Esophagus squamous epithelium (tissue), 4 donors: ENCODE data around the gene PTGES3L.

Experiments used
- POLR2A ChIP-seq, 4 donors: fragments of 450-650 bp; IDR thresholded peaks; one replicate each; pipeline ENCODE4 v1.6.1; 2017; ENCODE audit warnings: antibody characterized with exemption in 4 of 4, mild to moderate bottlenecking in 4 of 4, moderate library complexity in 3 of 4
- TF ChIP-seq, protein P1 (sequence below), 6 experiments: fragments of 450-650 bp in 4 of 6; fragments of 200-600 bp in 2 of 6; sonication (generic) in 2 of 6; IDR thresholded peaks; one replicate each; pipeline ENCODE4 v1.5.1; 2016 to 2019; ENCODE audit warnings: antibody characterized with exemption in 6 of 6, mild to moderate bottlenecking in 4 of 6, moderate library complexity in 4 of 6

DNA sequence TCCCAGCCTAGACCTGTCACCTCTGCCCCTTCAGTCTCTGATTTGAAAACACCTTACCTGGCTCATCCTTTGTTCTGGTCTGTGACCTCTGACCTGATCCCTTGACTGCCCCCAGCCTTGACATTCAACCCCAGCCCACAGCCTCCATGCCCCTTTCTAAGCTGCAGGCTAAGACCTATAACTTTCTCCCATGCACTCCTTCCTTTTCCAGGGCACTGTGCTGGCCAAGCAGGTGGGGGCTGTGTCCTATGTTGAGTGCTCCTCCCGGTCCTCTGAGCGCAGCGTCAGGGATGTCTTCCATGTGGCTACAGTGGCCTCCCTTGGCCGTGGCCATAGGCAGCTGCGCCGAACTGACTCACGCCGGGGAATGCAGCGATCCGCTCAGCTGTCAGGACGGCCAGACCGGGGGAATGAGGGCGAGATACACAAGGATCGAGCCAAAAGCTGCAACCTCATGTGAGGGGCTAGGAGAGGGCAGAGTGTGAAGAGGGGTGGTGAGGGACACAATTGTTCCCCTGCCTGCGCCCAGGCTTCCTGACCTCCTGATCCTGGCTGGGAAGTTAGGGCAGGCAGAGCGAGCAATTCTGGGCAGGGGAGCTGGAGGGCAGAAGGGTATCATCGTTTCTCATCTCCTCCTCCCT, 48.5 kb upstream of the PTGES3L start:
- TF ChIP-seq, protein P1, sequence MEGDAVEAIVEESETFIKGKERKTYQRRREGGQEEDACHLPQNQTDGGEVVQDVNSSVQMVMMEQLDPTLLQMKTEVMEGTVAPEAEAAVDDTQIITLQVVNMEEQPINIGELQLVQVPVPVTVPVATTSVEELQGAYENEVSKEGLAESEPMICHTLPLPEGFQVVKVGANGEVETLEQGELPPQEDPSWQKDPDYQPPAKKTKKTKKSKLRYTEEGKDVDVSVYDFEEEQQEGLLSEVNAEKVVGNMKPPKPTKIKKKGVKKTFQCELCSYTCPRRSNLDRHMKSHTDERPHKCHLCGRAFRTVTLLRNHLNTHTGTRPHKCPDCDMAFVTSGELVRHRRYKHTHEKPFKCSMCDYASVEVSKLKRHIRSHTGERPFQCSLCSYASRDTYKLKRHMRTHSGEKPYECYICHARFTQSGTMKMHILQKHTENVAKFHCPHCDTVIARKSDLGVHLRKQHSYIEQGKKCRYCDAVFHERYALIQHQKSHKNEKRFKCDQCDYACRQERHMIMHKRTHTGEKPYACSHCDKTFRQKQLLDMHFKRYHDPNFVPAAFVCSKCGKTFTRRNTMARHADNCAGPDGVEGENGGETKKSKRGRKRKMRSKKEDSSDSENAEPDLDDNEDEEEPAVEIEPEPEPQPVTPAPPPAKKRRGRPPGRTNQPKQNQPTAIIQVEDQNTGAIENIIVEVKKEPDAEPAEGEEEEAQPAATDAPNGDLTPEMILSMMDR (IDR thresholded peaks at IDR 0.05): no peak
- no peak for TF ChIP-seq POLR2A (IDR thresholded peaks at IDR 0.05)
